Kidney epithelial cell (primary cell): ENCODE data around the gene IFNA6. TPM values are rescaled to one million over a fixed set of nuclear protein-coding genes. Genes with fewer than 3 reads are reported as not detected.

Source experiments
- DNase-seq: peaks from one replicate; pipeline ENCODE4 v3.0.0-alpha.2; 2010; ENCODE audit warnings: low read depth
- H3K27me3 ChIP-seq: 2 replicates; pipeline ENCODE4 v1.6.0; 2011; ENCODE audit warnings: low read length; ENCODE audit not compliant: control insufficient read depth, insufficient read depth
- H3K36me3 ChIP-seq: 2 replicates; pipeline ENCODE4 v1.5.1; 2011; ENCODE audit warnings: low read length; ENCODE audit not compliant: control insufficient read depth, insufficient read depth
- H3K4me3 ChIP-seq: 2 replicates; pipeline ENCODE4 v1.5.1; 2011; ENCODE audit warnings: low read depth, mild to moderate bottlenecking, control low read depth, low read length
- total RNA-seq: library from RNA; depleted of rRNA; stranded (reverse); fragments of >200 nt; gene quantifications from 2 replicates; pipeline ENCODE4 v1.2.3, GENCODE V29; 2015
- TF ChIP-seq, protein P1 (sequence below): IDR thresholded peaks from 2 replicates; pipeline ENCODE4 v1.5.1; 2011; ENCODE audit warnings: mild to moderate bottlenecking, moderate library complexity, low read length, control low read depth, inconsistent platforms; ENCODE audit not compliant: insufficient read depth, poor library complexity, severe bottlenecking

The IFNA6 gene
- total RNA-seq, 1 donor from 2014 or later, result not detected

DNA sequence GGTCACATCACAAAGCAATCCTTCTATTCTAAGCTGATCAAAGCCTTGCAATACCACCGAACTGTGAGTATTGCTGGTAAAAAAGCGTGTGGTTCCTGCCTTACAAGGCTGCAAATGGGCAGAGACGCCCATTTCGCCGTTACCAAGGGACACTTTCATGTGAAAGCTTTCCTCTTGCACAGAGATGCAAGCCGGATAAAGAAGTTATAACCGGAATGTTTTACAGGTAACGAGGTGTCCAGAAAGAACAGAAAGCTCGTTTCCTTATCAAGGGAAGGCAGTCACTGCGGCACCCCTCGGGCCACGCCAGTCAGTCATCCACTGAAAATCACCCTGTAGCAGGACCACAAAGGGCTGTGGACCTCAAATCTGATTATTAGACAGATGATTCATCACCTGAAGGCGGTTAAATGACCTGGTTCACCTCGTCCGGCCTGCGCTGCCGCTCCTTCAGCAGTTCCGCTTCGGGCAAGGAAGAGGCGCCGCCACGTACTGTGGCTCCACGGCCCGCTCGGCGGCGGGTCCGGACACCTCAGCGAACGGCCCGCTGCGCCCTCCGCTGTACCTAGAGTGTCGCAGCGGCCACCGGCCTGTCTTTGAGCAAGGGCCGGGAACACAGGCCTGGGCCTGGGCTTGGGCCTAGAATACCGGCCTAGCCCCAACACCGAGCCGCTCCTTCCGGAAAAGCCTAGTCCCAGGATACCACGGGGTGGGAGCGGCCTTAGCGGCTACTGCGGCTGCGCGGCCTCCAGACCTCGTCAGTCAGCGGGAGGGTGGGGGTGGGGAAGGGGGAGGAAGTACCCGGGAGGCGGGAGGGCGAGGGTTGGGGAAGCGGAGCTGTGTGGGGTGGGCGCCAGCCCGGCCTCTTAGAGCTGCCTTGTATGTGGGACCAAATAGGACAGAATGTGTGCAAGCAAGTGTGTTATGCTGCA is 15.7 kb downstream of the IFNA6 start, which contains the start of gene KLHL9:
Gene KLHL9 (minus strand): TSS at position 704 of the 932 bp plus-strand sequence. CDS start 545 bp downstream, at position 159.
- no peaks in the 10 kb centered on the region for H3K36me3 ChIP-seq
- no peaks in the 10 kb centered on the region for H3K27me3 ChIP-seq
- peak within 1 kb of the TSS; percentile 95 for H3K4me3 ChIP-seq
- peak; percentile 67 for DNase-seq
- TF ChIP-seq, protein P1, sequence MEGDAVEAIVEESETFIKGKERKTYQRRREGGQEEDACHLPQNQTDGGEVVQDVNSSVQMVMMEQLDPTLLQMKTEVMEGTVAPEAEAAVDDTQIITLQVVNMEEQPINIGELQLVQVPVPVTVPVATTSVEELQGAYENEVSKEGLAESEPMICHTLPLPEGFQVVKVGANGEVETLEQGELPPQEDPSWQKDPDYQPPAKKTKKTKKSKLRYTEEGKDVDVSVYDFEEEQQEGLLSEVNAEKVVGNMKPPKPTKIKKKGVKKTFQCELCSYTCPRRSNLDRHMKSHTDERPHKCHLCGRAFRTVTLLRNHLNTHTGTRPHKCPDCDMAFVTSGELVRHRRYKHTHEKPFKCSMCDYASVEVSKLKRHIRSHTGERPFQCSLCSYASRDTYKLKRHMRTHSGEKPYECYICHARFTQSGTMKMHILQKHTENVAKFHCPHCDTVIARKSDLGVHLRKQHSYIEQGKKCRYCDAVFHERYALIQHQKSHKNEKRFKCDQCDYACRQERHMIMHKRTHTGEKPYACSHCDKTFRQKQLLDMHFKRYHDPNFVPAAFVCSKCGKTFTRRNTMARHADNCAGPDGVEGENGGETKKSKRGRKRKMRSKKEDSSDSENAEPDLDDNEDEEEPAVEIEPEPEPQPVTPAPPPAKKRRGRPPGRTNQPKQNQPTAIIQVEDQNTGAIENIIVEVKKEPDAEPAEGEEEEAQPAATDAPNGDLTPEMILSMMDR, result no peak

GRCh38 chr9:21333226-21333625 is 17.5 kb downstream of the IFNA6 start:
- Histone ChIP-seq H3K36me3 (no peaks in the 10 kb centered on the region), H3K4me3 (no peak overlapping the region), H3K27me3 (no peaks in the 10 kb centered on the region)
- DNase-seq, result no peak
- TF ChIP-seq, protein P1, result no peak

- Histone ChIP-seq H3K27me3 (no peaks in the 10 kb centered on the region), H3K4me3 (no peak overlapping the region), H3K36me3 (no peaks in the 10 kb centered on the region)
- DNase-seq, result no peak
- TF ChIP-seq, protein P1, result no peak
Observed at GRCh38 chr9:21331676-21332402, 18.8 kb downstream of the IFNA6 start.

DNA sequence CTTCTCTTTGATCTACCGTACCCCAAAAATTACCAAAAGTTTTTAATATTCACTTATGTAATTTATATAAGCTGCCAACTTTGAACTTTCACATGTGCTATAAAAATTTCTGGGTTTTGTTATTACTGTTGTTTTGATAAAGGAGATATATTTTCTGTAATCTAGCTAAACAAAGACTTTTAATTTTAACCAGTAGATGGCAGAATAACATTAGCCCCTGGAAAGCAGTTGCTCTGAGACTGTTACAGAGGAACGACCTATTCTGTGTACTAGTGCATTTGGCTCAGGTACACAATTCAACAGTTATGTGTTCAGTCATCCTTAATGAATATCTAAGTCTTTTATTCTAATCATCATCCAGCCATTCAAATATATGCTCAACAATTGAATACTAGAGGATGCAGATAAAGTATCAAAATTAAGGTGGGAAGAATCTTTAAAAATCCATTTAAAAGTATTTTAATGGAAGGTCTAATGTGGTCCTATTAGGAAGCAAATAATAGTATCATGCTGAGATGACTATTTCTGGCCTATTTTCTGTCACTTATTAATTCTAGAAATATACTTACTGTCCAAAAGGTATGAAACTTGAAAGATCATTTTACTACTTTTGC is 24.1 kb downstream of the IFNA6 start:
- peak; percentile 21 for DNase-seq
- Histone ChIP-seq H3K36me3 (no peaks in the 10 kb centered on the region), H3K27me3 (no peaks in the 10 kb centered on the region), H3K4me3 (no peak overlapping the region)
- TF ChIP-seq, protein P1, result peak; percentile 49

- TF ChIP-seq, protein P1, result no peak
- Histone ChIP-seq H3K27me3 (no peaks in the 10 kb centered on the region), H3K36me3 (no peaks in the 10 kb centered on the region), H3K4me3 (no peak overlapping the region)
- no peak for DNase-seq
Observed at GRCh38 chr9:21324047-21324446, 26.6 kb downstream of the IFNA6 start.
